Measurements from ENCODE around the gene GIGYF2. TPM values are rescaled to one million over a fixed set of nuclear protein-coding genes. Genes with fewer than 3 reads are reported as not detected.

Gene GIGYF2
- total RNA-seq, 1 experiment from 2014 or later = 55.3 TPM

DNA sequence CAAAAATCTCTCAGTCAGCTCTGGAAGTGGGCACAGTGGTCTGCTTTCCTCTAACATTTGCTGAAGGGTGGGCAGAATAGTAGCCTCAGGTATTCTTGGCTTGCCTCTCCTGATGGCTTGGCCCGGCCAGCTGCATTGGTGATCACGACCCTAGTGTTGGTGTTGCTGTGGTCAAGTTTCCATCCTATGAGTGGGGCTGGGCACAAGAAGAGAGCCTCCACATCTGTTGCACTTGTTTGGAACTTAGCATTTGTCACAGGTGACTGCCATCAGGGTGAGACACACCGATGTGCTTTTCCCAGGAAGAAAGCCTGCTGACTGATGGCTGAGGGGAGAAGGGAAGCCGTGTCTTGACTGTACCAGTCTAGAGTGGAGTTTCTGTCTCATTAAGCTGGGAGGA lies 139.8 kb downstream of the GIGYF2 start:
- H3K79me2 ChIP-seq (ENCODE audit: insufficient read depth, low read length) = no peaks in the 10 kb centered on the region
- no peak overlapping the region for H3K9ac ChIP-seq (ENCODE audit: extremely low read depth, insufficient read length, low read length)
- no peak overlapping the region for H4K5ac ChIP-seq (ENCODE audit: insufficient read length, low read depth, low read length)
- Mint-ChIP-seq H3K36me3 (ENCODE audit: insufficient read depth in 1 of 3, low read depth in 3 of 3) (peaks cover 14 to 68% (median 59%) of the 10 kb centered on the region in 3 experiments; a peak in 6 of 7 replicates), H3K4me1 (peaks cover 4 to 7% of the 10 kb centered on the region in 2 experiments; a peak in 2 of 4 replicates), H3K27ac (peak overlapping the region in 1 of 3 experiments; percentile 60; a peak in 1 of 7 replicates), H3K9me3 (no peaks in the 10 kb centered on the region), H3K4me3 (no peak overlapping the region), H3K27me3 (ENCODE audit: low read depth) (no peaks in the 10 kb centered on the region; the same call in 1 of the 2 replicates)
- H3T11ph ChIP-seq (ENCODE audit: low read length) = no peak overlapping the region
- H3K23ac ChIP-seq (ENCODE audit: insufficient read length, low read depth, low read length) = no peak overlapping the region
- no peak overlapping the region for H3K56ac ChIP-seq (ENCODE audit: insufficient read length, low read depth, low read length)
- H3K27me3 ChIP-seq (ENCODE audit: insufficient read depth, low read length) = no peaks in the 10 kb centered on the region
- H2BK20ac ChIP-seq (ENCODE audit: low read depth, low read length, poor library complexity, severe bottlenecking) = no peak overlapping the region
- no peak overlapping the region for H3K14ac ChIP-seq (ENCODE audit: insufficient read depth, low read length)
- H4K8ac ChIP-seq (replicated peaks; ENCODE audit: insufficient read length, low read depth, low read length) = no peak overlapping the region
- no peak for DNase-seq
- no peak overlapping the region for H2BK15ac ChIP-seq (ENCODE audit: low read depth, low read length)
- H2BK12ac ChIP-seq (ENCODE audit: insufficient read length, low read depth, low read length) = no peak overlapping the region
- WGBS (ENCODE audit: extremely low coverage, insufficient read length, low lambda C conversion rate) = no CpG with 5 or more reads among the region's 4 CpGs
- H3K4me1 ChIP-seq (ENCODE audit: insufficient read depth, low read length) = no peaks in the 10 kb centered on the region; the same call in 1 of the 2 replicates
- H3K9me3 ChIP-seq (ENCODE audit: control insufficient read depth, low read depth, low read length) = no peaks in the 10 kb centered on the region
- H2BK5ac ChIP-seq (ENCODE audit: insufficient read length, low read length) = no peak overlapping the region
- H2BK120ac ChIP-seq (ENCODE audit: low read depth, low read length, poor library complexity, severe bottlenecking) = no peak overlapping the region
- no peak overlapping the region for H3K27ac ChIP-seq (ENCODE audit: insufficient read length, low read depth, low read length)
- H3K4ac ChIP-seq (ENCODE audit: low read depth, low read length) = no peak overlapping the region
- no peaks in the 10 kb centered on the region for H3K23me2 ChIP-seq (ENCODE audit: insufficient read length, low read depth, low read length, poor library complexity, severe bottlenecking)
- H4K20me1 ChIP-seq (ENCODE audit: control insufficient read depth, insufficient read depth, insufficient read length) = no peaks in the 10 kb centered on the region
- H2AFZ ChIP-seq (ENCODE audit: low read length) = no peak overlapping the region
- H3K18ac ChIP-seq (ENCODE audit: insufficient read length, low read depth, low read length) = no peak overlapping the region
- peaks cover 2% of the 10 kb centered on the region for H3K79me1 ChIP-seq (ENCODE audit: insufficient read depth, low read depth, low read length, poor library complexity, severe bottlenecking)
- no peak overlapping the region for H2AK5ac ChIP-seq (ENCODE audit: insufficient read length, low read length)
- no peak overlapping the region for H4K91ac ChIP-seq (ENCODE audit: insufficient read length, low read depth, low read length)
- H3K4me2 ChIP-seq (ENCODE audit: insufficient read depth, insufficient read length, low read length) = no peak overlapping the region
- TF ChIP-seq, protein P1, sequence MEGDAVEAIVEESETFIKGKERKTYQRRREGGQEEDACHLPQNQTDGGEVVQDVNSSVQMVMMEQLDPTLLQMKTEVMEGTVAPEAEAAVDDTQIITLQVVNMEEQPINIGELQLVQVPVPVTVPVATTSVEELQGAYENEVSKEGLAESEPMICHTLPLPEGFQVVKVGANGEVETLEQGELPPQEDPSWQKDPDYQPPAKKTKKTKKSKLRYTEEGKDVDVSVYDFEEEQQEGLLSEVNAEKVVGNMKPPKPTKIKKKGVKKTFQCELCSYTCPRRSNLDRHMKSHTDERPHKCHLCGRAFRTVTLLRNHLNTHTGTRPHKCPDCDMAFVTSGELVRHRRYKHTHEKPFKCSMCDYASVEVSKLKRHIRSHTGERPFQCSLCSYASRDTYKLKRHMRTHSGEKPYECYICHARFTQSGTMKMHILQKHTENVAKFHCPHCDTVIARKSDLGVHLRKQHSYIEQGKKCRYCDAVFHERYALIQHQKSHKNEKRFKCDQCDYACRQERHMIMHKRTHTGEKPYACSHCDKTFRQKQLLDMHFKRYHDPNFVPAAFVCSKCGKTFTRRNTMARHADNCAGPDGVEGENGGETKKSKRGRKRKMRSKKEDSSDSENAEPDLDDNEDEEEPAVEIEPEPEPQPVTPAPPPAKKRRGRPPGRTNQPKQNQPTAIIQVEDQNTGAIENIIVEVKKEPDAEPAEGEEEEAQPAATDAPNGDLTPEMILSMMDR (conservative IDR thresholded peaks at IDR 0.05) = no peak

All from H9 (cell line).